SU-DHL-6 (cell line): ENCODE results near the gene ZSCAN10.

Experiments used
- H2AFZ ChIP-seq: fragments of 200-600 bp; sonication (generic); 2 replicates; pipeline ENCODE4 v1.6.1; 2014; ENCODE audit warnings: low read depth, mild to moderate bottlenecking, moderate library complexity, mixed read lengths, antibody characterized with exemption, low read length; ENCODE audit not compliant: severe bottlenecking
- H3F3A ChIP-seq: fragments of 200-600 bp; shearing (Covaris generic); 2 replicates; pipeline ENCODE4 v1.6.0; 2016; ENCODE audit warnings: antibody characterized with exemption, mild to moderate bottlenecking; ENCODE audit not compliant: insufficient read depth
- H3K27ac ChIP-seq: fragments of 200-600 bp; sonication (generic); 2 replicates; pipeline ENCODE4 v1.5.1; 2016; ENCODE audit warnings: low read depth, mild to moderate bottlenecking, low read length, moderate library complexity, mixed read lengths
- H3K27me3 ChIP-seq: fragments of 200-600 bp; sonication (generic), shearing (Covaris generic); 2 replicates; pipeline ENCODE4 v1.6.0; 2014; ENCODE audit warnings: mild to moderate bottlenecking, low read length
- H3K36me3 ChIP-seq: fragments of 200-600 bp; sonication (generic); 2 replicates; pipeline ENCODE4 v1.6.1; 2014; ENCODE audit warnings: mild to moderate bottlenecking, low read length, mixed read lengths
- H3K4me2 ChIP-seq: fragments of 300-600, 200-600 bp; shearing (Covaris generic), sonication (generic); 2 replicates; pipeline ENCODE4 v1.6.0; 2014; ENCODE audit warnings: low read length, low read depth, mild to moderate bottlenecking; ENCODE audit not compliant: poor library complexity, severe bottlenecking
- H3K4me3 ChIP-seq: fragments of 200-600 bp; sonication (generic); 2 replicates; pipeline ENCODE4 v1.5.1; 2014; ENCODE audit warnings: antibody characterized with exemption, low read length, mild to moderate bottlenecking, mixed read lengths; ENCODE audit not compliant: insufficient read depth, poor library complexity, severe bottlenecking
- H3K79me2 ChIP-seq: fragments of 200-600 bp; sonication (generic); 2 replicates; pipeline ENCODE4 v1.6.1; 2014; ENCODE audit warnings: mild to moderate bottlenecking, low read length, moderate library complexity; ENCODE audit not compliant: insufficient read depth
- H3K9ac ChIP-seq: fragments of 200-600 bp; sonication (generic); 2 replicates; pipeline ENCODE4 v1.7.0; 2014; ENCODE audit warnings: mild to moderate bottlenecking, low read length
- H3K9me2 ChIP-seq: fragments of 200-600 bp; sonication (generic); replicated peaks from 2 replicates; pipeline ENCODE4 v1.6.1; 2014; ENCODE audit warnings: low read length; ENCODE audit not compliant: insufficient read depth
- H3K9me3 ChIP-seq: fragments of 200-600 bp; sonication (generic); 2 replicates; pipeline ENCODE4 v1.6.1; 2014; ENCODE audit warnings: low read length, mixed read lengths; ENCODE audit not compliant: insufficient read depth
- H4K20me1 ChIP-seq: fragments of 200-600 bp; sonication (generic); 2 replicates; pipeline ENCODE4 v1.6.1; 2014; ENCODE audit warnings: low read depth, mild to moderate bottlenecking, antibody characterized with exemption, low read length, moderate library complexity, mixed read lengths
- EZH2phosphoT487 ChIP-seq: fragments of 200-600 bp; sonication (generic), shearing (Covaris generic); conservative IDR thresholded peaks from 2 replicates; pipeline ENCODE4 v1.6.1; 2018; ENCODE audit warnings: mild to moderate bottlenecking, antibody characterized with exemption, low read length, moderate library complexity, mixed read lengths
- TF ChIP-seq, protein P1 (sequence below): fragments of 200-600 bp; sonication (generic); IDR thresholded peaks from one replicate; pipeline ENCODE4 v1.5.1; 2017; ENCODE audit warnings: antibody characterized with exemption, mild to moderate bottlenecking, low read length, moderate library complexity; ENCODE audit not compliant: insufficient read depth, poor library complexity, severe bottlenecking

Gene ZSCAN10

DNA sequence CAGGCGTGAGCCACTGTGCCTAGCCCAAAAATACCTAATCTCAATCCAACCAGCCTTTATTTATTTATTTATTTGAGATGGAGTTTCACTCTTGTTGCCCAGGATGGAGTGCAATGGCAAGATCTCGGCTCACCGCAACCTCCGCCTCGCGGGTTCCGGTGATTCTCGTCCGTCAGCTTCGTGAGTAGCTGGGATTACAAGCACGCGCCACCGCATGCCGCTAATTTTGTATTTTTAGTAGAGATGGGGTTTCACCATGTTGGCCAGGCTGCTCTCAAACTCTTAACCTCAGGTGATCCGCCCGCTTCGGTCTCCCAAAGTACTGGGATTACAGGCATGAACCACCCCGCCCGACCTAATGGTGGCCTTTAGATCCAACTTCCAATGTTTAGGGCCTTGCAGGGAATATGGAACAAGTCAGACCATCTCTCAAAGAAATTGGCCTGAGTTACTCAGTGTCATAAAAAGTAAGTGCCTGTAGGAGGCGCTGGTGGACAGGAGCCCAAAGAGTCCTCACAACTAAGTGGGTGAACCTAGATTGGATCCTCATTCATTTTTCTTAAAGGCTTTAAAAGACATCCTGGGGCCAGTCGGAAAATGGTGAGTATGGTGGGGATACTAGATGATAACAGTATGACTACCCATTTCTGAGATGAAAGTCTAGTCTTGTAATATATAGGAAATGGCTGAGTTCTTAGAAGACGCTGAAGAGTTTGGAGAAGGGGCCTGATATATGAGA lies 4.6 kb downstream of the ZSCAN10 start:
- H3K79me2 ChIP-seq: no peaks in the 10 kb centered on the region
- no peak for TF ChIP-seq EZH2phosphoT487
- TF ChIP-seq, protein P1, sequence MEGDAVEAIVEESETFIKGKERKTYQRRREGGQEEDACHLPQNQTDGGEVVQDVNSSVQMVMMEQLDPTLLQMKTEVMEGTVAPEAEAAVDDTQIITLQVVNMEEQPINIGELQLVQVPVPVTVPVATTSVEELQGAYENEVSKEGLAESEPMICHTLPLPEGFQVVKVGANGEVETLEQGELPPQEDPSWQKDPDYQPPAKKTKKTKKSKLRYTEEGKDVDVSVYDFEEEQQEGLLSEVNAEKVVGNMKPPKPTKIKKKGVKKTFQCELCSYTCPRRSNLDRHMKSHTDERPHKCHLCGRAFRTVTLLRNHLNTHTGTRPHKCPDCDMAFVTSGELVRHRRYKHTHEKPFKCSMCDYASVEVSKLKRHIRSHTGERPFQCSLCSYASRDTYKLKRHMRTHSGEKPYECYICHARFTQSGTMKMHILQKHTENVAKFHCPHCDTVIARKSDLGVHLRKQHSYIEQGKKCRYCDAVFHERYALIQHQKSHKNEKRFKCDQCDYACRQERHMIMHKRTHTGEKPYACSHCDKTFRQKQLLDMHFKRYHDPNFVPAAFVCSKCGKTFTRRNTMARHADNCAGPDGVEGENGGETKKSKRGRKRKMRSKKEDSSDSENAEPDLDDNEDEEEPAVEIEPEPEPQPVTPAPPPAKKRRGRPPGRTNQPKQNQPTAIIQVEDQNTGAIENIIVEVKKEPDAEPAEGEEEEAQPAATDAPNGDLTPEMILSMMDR: peak; percentile 75
- no peak overlapping the region for H3K27ac ChIP-seq
- H3F3A ChIP-seq: peaks cover 5% of the 10 kb centered on the region; the same call in 1 of the 2 replicates
- H2AFZ ChIP-seq: no peak overlapping the region
- no peaks in the 10 kb centered on the region for H3K9me3 ChIP-seq
- no peaks in the 10 kb centered on the region for H3K27me3 ChIP-seq
- no peaks in the 10 kb centered on the region for H3K9me2 ChIP-seq
- H4K20me1 ChIP-seq: no peaks in the 10 kb centered on the region
- H3K9ac ChIP-seq: no peak overlapping the region
- H3K36me3 ChIP-seq: no peaks in the 10 kb centered on the region
- no peak overlapping the region for H3K4me3 ChIP-seq
- no peak overlapping the region for H3K4me2 ChIP-seq

DNA sequence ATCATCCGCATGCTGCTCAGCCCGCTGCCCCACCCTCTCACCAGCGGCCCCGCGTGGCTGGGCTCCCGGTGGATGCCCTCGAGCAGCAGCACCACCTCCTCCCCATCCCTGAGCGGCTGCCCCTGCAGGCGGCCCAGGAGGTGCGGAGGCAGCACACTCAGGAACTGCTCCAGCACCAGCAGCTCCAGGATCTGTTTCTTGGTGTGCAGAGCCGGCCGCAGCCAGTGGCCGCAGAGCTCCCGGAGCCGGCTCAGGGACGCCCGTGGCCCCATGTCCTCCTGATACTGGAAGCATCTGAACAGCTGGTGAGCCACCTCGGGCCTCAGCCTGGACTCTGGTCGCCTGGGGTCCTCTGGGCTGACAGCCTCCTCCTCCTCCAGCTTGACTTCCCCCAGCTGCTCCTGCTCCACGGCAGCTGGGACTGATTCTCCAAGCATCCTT lies 6.6 kb downstream of the ZSCAN10 start:
- no peak overlapping the region for H3K4me2 ChIP-seq
- H3K79me2 ChIP-seq: no peaks in the 10 kb centered on the region
- no peak overlapping the region for H3K4me3 ChIP-seq
- no peak overlapping the region for H2AFZ ChIP-seq
- no peaks in the 10 kb centered on the region for H3K9me2 ChIP-seq
- 0 out of 2 replicates have a peak overlapping the region, but pooled peaks have one; percentile 16 for H3K9ac ChIP-seq
- H3K27ac ChIP-seq: no peak overlapping the region; the same call in 1 of the 2 replicates
- H4K20me1 ChIP-seq: no peaks in the 10 kb centered on the region
- no peaks in the 10 kb centered on the region for H3K9me3 ChIP-seq
- no peaks in the 10 kb centered on the region for H3K27me3 ChIP-seq
- H3F3A ChIP-seq: no peaks in the 10 kb centered on the region
- no peak for TF ChIP-seq EZH2phosphoT487
- TF ChIP-seq, protein P1: no peak
- H3K36me3 ChIP-seq: no peaks in the 10 kb centered on the region

DNA sequence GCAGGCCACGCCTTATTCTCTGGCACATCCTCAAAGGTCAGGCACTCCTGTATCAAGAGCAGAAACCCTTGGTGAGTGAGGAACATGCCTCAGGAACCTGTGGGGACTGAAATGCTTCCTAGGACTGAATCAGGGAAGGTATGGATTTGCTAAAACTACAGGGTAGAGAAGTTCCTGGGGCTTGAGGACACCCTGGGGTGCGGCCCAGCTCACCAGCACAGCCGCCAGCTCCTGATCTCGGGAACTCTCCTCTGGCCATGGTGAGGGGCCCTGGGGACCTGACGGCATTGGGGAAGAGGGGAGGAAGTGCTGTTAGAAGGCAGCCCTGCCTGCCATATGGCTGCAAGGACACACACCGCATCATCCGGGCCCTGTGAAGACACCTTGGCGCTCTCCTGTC lies 7.5 kb downstream of the ZSCAN10 start:
- Histone ChIP-seq H4K20me1 (no peaks in the 10 kb centered on the region), H3K36me3 (no peaks in the 10 kb centered on the region), H3F3A (no peaks in the 10 kb centered on the region), H2AFZ (no peak overlapping the region), H3K4me2 (no peak overlapping the region), H3K4me3 (no peak overlapping the region), H3K79me2 (no peaks in the 10 kb centered on the region), H3K9me3 (no peaks in the 10 kb centered on the region), H3K27me3 (no peaks in the 10 kb centered on the region), H3K27ac (no peak overlapping the region), H3K9ac (no peak overlapping the region), H3K9me2 (no peaks in the 10 kb centered on the region)
- TF ChIP-seq, protein P1: no peak
- no peak for TF ChIP-seq EZH2phosphoT487
